ENCODE data around the gene RBM22. TPM values are rescaled to one million over a fixed set of nuclear protein-coding genes. Genes with fewer than 3 reads are reported as not detected.

RBM22 gene
- total RNA-seq, 1 experiment from 2014 or later = 31.6 TPM

- CTCF ChIA-PET = no interaction called here
- no peaks in the 10 kb centered on the region for H4K20me1 ChIP-seq (ENCODE audit: low read length)
- POLR2A ChIA-PET (ENCODE audit: unreplicated experiment) = no interaction called here
- no peak for ATAC-seq
- no peak for DNase-seq
- BruUV-seq (replicated peaks) = TSS peak; percentile 19
- H3K27ac ChIP-seq (ENCODE audit: low read length) = no peak overlapping the region
- H3K4me1 ChIP-seq (ENCODE audit: insufficient read depth, low read length) = peaks cover 23% of the 10 kb centered on the region
- H3K27me3 ChIP-seq (ENCODE audit: low read length) = no peaks in the 10 kb centered on the region
- no peak overlapping the region for H3K4me2 ChIP-seq (ENCODE audit: low read length)
- H3F3A ChIP-seq (ENCODE audit: low read length, unreplicated experiment) = no peaks in the 10 kb centered on the region
- TF ChIP-seq, protein P1, sequence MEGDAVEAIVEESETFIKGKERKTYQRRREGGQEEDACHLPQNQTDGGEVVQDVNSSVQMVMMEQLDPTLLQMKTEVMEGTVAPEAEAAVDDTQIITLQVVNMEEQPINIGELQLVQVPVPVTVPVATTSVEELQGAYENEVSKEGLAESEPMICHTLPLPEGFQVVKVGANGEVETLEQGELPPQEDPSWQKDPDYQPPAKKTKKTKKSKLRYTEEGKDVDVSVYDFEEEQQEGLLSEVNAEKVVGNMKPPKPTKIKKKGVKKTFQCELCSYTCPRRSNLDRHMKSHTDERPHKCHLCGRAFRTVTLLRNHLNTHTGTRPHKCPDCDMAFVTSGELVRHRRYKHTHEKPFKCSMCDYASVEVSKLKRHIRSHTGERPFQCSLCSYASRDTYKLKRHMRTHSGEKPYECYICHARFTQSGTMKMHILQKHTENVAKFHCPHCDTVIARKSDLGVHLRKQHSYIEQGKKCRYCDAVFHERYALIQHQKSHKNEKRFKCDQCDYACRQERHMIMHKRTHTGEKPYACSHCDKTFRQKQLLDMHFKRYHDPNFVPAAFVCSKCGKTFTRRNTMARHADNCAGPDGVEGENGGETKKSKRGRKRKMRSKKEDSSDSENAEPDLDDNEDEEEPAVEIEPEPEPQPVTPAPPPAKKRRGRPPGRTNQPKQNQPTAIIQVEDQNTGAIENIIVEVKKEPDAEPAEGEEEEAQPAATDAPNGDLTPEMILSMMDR (conservative IDR thresholded peaks at IDR 0.05; ENCODE audit: low read depth, low read length) = no peak
- no peak for TF ChIP-seq EZH2 (IDR thresholded peaks at IDR 0.05; ENCODE audit: low read length, unreplicated experiment)
- no peak overlapping the region for H2AFZ ChIP-seq (ENCODE audit: low read length)
- H3K9me2 ChIP-seq (replicated peaks; ENCODE audit: low read length) = no peaks in the 10 kb centered on the region
- intact Hi-C loops (cut with micrococcal nuclease) = no loop called here
- H3K9me3 ChIP-seq (ENCODE audit: low read length) = no peaks in the 10 kb centered on the region
- H3K79me2 ChIP-seq (ENCODE audit: low read length) = peaks cover 25% of the 10 kb centered on the region
- H3K9ac ChIP-seq (ENCODE audit: low read length) = no peak overlapping the region
- H3K36me3 ChIP-seq (ENCODE audit: low read depth, low read length) = peaks cover 9% of the 10 kb centered on the region; the same call in 1 of the 2 replicates
- no peak overlapping the region for H3K4me3 ChIP-seq (ENCODE audit: low read length)
Observed at GRCh38 chr5:150648294-150649107, 52.4 kb downstream of the RBM22 start.

GRCh38 chr5:150647275-150648251 lies 53.3 kb downstream of the RBM22 start:
- ATAC-seq (no peak), DNase-seq (no peak)
- Histone ChIP-seq H3K27ac (ENCODE audit: low read length) (no peak overlapping the region), H3K9me2 (replicated peaks; ENCODE audit: low read length) (no peaks in the 10 kb centered on the region), H3K36me3 (ENCODE audit: low read depth, low read length) (peaks cover 9% of the 10 kb centered on the region; the same call in 1 of the 2 replicates), H3K9me3 (ENCODE audit: low read length) (no peaks in the 10 kb centered on the region), H3K4me2 (ENCODE audit: low read length) (no peak overlapping the region), H3K4me3 (ENCODE audit: low read length) (no peak overlapping the region), H3K9ac (ENCODE audit: low read length) (no peak overlapping the region), H3F3A (ENCODE audit: low read length, unreplicated experiment) (no peaks in the 10 kb centered on the region), H3K4me1 (ENCODE audit: insufficient read depth, low read length) (peaks cover 27% of the 10 kb centered on the region), H3K27me3 (ENCODE audit: low read length) (no peaks in the 10 kb centered on the region), H2AFZ (ENCODE audit: low read length) (no peak overlapping the region), H3K79me2 (ENCODE audit: low read length) (peaks cover 34% of the 10 kb centered on the region), H4K20me1 (ENCODE audit: low read length) (no peaks in the 10 kb centered on the region)
- no TSS peak for BruUV-seq (replicated peaks)
- CTCF ChIA-PET = no interaction called here
- TF ChIP-seq EZH2phosphoT487 (IDR thresholded peaks at IDR 0.05; ENCODE audit: borderline replicate concordance, low read length) (no peak), EZH2 (IDR thresholded peaks at IDR 0.05; ENCODE audit: low read length, unreplicated experiment) (no peak)
- TF ChIP-seq, protein P1 (conservative IDR thresholded peaks at IDR 0.05; ENCODE audit: low read depth, low read length) = no peak
- POLR2A ChIA-PET (ENCODE audit: unreplicated experiment) = no interaction called here
- intact Hi-C loops (cut with micrococcal nuclease) = no loop called here

Data from PC-3 (cell line).